GM23248 (cell line): ENCODE measurements around the gene CT47A1.

ENCODE experiments used
- EZH2 ChIP-seq: fragments of 200-600 bp; sonication (generic); IDR thresholded peaks from 2 replicates; pipeline ENCODE4 v1.6.1; 2018; ENCODE audit warnings: antibody characterized with exemption, mild to moderate bottlenecking; ENCODE audit not compliant: insufficient read depth, poor library complexity, severe bottlenecking
- EZH2phosphoT487 ChIP-seq: fragments of 200-600 bp; sonication (generic); IDR thresholded peaks from 2 replicates; pipeline ENCODE4 v1.6.1; 2018; ENCODE audit warnings: antibody characterized with exemption, moderate library complexity, mild to moderate bottlenecking, low read depth; ENCODE audit not compliant: insufficient read depth

DNA sequence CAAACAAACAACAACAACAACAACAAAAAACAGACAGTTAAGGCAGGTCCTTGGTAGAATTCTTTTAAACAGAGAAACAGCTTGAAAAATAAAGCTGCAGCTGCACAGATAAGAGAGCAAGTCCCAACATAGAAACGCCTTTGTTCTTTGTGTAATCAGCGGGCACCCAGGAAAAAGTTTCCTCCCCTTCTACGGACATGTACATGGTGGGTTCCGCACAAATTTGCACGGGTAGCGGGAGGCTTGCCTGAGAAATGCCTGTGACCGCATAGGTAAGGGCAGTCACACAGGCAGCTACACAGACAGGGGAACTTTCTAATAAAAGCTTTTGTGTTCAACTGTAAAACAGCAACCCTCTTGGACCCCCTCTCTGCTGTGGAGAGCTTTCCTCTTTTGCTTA is 25.7 kb upstream of the CT47A1 start:
- TF ChIP-seq EZH2 (no peak), EZH2phosphoT487 (no peak)
